HG03045 (cell line): ENCODE data around the gene APEH.

Experiments
- ATAC-seq: cut with Tn5 transposase; IDR thresholded peaks from one replicate; pipeline ENCODE4 v1.9.1; 2021; ENCODE audit warnings: mild to moderate bottlenecking, moderate library complexity; ENCODE audit not compliant: unreplicated experiment

APEH gene

DNA sequence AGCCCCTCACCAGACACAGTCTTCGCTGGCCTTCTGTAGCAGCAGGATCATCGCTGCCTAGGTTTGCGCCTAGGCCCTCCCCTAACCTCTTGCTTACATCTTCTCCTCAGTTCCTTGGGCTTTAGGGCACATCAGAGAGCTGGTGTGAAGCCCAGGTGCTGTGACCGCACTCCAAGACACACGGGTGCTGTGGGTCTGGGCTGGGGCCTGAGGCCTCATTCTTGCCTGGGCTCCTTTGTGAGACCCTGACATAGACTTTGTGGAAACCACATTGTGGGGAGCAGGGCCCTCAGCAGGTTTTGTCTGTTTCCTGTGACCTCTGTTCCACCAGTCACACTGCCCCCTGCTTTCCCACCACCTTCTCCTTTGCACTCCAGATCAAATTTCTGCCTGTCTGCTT, 37.3 kb downstream of the APEH start:
- no peak for ATAC-seq

DNA sequence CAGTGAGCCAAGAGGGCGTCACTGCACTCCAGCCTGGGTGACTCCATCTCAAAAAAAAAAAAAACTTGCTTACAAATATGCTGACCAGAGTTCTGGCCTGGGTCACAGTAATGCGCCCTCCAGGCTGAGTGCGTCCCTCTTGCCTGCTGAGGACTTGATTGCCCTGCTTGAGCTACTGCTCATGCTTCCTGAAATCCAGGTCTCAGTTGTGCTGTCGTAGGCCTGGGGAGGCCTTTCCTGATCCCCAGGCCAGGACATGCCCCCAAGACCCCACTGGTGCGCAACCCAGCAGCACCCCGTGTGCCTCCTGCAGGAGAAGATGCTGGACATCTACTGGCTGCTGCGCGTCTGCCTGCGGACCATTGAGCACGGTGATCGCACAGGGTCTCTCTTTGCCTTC, 38.0 kb downstream of the APEH start:
- no peak for ATAC-seq

DNA sequence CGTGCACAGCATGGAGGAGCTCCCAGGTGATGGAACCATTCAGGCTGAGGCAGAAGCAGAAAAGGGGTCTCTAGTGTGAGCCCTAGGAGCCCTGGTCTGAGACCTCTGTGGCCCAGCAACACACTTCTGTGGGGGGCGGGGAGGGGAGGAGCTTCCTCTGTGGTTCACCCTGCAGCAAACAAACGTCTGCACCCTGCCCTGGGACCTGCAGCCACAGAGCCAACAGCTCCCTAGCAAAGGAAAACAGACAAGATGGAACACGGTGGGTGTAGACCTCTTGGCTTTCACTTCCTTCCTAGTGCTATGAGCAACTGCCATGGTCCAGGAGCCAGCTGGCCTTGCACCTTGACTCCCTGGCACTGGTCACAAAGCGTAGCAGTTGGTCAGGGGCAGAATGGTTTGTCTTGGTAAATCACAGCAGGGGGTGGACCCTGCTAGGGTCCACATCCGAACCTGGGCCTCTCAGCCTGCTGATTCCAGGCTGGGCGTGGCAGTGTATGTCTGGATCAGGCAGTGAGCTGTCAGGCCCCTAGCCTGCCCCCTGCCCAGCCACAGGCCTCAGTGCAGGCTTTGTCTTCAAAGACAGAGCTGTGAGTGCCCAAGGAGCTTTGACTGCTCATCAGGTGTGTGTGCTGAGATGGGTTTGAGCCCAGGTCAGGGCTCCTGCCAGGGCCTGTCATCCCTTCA, 38.6 kb downstream of the APEH start:
- ATAC-seq, result no peak

GRCh38 chr3:49713336-49714105, 39.4 kb downstream of the APEH start:
- ATAC-seq, result no peak

DNA sequence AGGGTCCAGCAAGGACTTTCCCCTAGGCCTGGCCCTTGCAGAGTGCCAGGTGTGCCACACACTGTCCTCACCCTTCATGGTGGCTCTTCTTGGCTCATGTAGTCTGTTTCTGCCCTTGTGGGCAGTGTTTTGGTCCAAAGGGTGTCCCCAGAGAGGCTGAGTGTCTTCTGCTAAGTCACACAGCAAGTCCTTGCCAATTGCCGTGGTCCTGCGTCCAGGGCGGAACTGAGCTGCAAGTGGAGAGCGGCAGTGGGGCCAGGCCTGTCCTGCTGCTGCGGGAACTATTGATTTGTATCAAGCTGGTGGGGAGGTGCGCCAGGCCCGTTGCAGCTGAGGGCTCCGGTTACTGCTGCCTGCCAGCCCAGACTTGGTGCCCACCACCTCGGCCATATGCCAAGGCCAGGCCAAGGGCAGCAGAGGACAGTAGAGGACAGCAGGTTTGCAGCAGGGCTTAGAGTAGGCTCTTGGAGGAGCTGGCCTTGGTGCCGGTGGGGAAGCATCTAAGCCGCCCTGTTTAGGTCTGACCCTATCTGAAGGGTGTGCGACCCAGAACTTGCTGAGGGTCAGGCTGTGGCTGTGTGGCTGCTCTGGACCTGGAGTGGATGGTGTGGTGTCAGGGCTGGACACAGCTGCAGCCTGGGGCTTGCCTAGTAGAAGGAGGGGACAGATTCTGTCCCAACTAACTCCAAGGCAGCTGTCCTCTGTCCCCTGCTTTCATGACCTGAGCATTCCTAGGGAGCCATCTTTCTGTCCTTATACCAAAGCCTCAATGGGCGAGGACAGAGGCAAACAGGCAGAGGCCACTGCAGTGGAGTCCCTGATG, 40.8 kb downstream of the APEH start:
- no peak for ATAC-seq

DNA sequence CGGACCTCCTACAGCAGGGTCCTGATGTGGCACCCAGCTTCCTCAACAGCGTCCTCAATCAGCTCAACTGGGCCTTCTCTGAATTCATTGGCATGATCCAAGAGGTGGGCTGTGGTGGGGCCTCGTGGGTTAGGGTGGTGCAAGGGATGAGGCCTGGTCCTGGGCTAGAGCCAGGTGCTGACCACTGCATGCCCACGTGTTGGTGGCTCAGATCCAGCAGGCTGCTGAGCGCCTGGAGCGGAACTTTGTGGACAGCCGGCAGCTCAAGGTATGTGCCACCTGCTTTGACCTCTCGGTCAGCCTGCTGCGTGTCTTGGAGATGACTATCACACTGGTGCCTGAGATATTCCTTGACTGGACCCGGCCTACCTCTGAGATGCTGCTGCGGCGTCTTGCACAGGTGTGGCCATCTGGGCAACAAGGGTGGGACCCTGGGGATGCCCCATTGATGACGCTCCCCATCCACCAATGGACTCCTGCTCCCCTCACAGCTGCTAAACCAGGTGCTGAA, 41.5 kb downstream of the APEH start:
- no peak for ATAC-seq

- no peak for ATAC-seq
These were observed 42.0 kb downstream of the APEH start for GRCh38 chr3:49716169-49716568.

GRCh38 chr3:49716691-49717210, 42.6 kb downstream of the APEH start:
- ATAC-seq, result no peak

- ATAC-seq, result no peak
These were observed 43.2 kb downstream of the APEH start for GRCh38 chr3:49717211-49717958.

- ATAC-seq, result no peak
These were observed 44.1 kb downstream of the APEH start for GRCh38 chr3:49717959-49718857.

- no peak for ATAC-seq
These were observed 44.7 kb downstream of the APEH start for GRCh38 chr3:49718858-49719213.

- ATAC-seq, result peak; percentile 41
These were observed 45.2 kb downstream of the APEH start, which contains the start of gene AMIGO3 for GRCh38 chr3:49719214-49719884. Gene AMIGO3 (minus strand): TSS chr3:49719684. CDS start chr3:49719465, 219 bp downstream.

DNA sequence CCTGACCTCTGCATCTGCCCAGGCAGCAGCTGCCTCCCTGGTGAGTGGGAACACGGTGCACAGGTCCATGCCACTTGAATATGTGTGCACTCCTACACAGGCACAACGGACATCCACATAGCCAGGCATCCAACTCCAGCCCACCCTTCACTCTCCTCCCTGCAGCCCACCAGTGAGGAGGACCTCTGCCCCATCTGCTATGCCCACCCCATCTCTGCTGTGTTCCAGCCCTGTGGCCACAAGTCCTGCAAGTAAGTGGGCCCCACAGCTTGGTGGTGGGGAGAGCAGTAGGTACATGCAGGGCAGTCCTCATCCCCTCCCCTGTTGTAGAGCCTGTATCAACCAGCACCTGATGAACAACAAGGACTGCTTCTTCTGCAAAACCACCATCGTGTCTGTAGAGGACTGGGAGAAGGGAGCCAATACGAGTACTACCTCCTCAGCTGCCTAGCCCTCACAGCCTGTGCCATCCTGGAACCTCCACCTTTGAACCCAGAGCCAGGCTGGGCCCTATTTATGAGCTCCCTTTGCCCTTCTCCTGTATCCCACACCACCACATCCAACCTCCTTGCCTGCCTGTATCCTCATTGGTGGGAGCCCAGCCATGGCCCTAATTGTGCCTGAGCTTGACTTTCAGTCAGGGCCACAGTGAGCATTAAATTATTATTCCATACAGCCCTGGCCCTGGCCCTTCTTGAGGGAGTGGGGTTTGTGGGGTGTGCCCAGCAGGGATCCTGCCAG, 46.9 kb downstream of the APEH start:
- no peak for ATAC-seq

DNA sequence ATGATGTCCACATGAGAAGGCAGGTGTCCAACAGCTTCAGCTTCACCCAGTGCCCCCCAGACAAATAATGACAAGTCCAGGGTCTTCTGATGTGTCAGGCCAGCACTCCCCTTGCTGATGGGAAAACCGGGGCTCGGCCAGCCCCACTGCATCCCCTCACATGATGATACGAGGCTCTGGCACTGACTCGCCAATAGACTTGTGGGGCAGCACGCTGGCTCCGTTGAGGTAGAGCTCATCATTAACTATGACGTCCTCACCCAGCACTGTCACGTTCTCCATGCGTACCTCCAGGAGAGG, 47.4 kb downstream of the APEH start:
- ATAC-seq, result no peak

GRCh38 chr3:49721896-49722781, 48.0 kb downstream of the APEH start:
- ATAC-seq, result no peak

DNA sequence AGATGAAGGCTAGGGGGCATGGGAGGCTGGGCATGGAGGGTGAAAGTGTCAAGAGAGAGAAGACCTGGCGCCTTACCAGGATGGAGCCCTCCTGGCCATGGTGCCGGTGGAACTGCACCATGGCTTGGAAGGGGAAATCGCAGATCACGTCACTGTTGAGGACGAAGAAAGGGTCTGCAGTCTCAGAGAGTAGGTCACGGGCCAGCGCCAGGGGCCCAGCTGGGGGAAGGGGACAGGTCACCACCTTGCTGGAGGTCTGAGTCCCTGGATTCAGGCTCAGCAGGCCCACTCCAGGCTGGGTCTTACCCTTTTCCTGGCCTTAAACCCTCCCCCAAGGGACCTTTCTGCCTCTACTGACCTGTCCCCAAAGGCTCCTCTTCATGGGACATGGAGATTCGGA, 48.7 kb downstream of the APEH start:
- ATAC-seq, result no peak

DNA sequence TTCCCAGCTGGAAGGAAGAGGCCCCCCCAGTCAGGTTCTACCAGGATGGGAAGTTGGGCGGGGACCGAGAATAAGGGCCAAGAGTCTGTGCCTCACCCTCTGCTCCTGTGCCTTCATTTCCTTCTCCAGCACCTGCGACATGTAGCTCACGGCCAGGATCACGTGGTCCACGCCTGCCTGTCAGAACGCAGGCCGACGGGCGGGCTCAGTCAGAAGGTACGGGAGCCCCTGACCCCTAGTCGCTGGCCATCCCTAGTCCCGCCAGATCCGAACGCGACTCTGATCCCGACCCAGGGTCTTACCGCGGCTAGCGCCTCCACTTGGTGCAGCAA, 49.1 kb downstream of the APEH start:
- no peak for ATAC-seq
